Thyroid gland (tissue), 4 donors: Measurements from ENCODE around the gene CDADC1.

ENCODE experiments used
- POLR2A ChIP-seq, 2 donors: fragments of 450-650 bp; IDR thresholded peaks; one replicate each; pipeline ENCODE4 v1.6.1; 2017; ENCODE audit warnings: antibody characterized with exemption in 2 of 2, mild to moderate bottlenecking in 2 of 2, moderate library complexity in 1 of 2
- TF ChIP-seq, protein P1 (sequence below), 6 experiments: fragments of 200-600 bp in 3 of 6; fragments of 450-650 bp in 3 of 6; sonication (generic) in 3 of 6; IDR thresholded peaks; one replicate each; pipeline ENCODE4 v1.5.1; 2016 to 2019; ENCODE audit warnings: antibody characterized with exemption in 6 of 6, mild to moderate bottlenecking in 2 of 6, inconsistent platforms in 1 of 6, moderate library complexity in 1 of 6

DNA sequence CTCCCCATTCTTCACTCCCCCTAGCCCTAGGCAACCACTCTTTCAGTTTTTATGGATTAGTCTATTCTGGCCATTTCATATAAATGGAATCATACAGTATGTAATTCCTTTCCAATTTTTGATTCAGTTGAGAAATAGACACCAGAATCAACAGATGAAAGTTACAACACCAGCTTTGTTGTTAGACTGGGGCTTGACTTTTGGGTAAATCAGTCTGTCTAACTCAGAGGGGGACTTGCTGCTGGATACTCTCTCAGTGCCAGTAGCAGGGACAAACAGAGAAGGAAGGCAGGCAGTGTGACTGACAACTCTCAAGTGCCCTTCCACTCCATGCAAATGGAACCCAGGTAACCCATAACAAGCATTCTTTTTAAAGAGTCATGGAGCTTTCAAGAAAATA lies 40.7 kb downstream of the CDADC1 start:
- TF ChIP-seq, protein P1, sequence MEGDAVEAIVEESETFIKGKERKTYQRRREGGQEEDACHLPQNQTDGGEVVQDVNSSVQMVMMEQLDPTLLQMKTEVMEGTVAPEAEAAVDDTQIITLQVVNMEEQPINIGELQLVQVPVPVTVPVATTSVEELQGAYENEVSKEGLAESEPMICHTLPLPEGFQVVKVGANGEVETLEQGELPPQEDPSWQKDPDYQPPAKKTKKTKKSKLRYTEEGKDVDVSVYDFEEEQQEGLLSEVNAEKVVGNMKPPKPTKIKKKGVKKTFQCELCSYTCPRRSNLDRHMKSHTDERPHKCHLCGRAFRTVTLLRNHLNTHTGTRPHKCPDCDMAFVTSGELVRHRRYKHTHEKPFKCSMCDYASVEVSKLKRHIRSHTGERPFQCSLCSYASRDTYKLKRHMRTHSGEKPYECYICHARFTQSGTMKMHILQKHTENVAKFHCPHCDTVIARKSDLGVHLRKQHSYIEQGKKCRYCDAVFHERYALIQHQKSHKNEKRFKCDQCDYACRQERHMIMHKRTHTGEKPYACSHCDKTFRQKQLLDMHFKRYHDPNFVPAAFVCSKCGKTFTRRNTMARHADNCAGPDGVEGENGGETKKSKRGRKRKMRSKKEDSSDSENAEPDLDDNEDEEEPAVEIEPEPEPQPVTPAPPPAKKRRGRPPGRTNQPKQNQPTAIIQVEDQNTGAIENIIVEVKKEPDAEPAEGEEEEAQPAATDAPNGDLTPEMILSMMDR (IDR thresholded peaks at IDR 0.05), result no peak
- TF ChIP-seq POLR2A (IDR thresholded peaks at IDR 0.05), result no peak
